NCI-H446 treated with DMSO at 0.1 percent for 48 hours (cell line): Measurements from ENCODE around the gene KCNK2.
"Not testable (repeated sequence)": the region's sequence is repeated elsewhere in the genome, so short reads cannot be mapped to it uniquely, and the experiment has no call there.

Experiments used
- DNase-seq: peaks from one replicate; lab custom pipeline; 2025; lab: John Stamatoyannopoulos, UW

KCNK2 gene

GRCh38 chr1:215156232-215156631, 73.7 kb downstream of the KCNK2 start:
- DNase-seq, result no peak

- DNase-seq, result no peak
These were observed 77.8 kb downstream of the KCNK2 start for GRCh38 chr1:215160351-215160750.

DNA sequence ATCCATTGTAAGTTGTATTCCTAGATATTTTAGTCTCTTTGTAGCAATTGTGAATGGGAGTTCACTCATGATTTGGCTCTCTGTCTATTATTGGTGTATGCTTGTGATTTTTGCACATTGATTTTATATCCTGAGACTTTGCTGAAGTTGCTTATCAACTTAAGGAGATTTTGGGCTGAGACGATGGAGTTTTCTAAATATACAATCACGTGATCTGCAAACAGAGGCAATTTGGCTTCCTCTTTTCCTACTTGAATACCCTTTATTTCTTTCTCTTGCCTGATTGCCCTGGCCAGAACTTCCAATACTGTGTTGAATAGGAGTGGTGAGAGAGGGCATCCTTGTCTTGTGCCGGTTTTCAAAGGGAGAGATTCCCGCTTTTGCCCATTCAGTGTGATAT, 80.6 kb downstream of the KCNK2 start:
- not testable (repeated sequence) for DNase-seq

- DNase-seq, result no peak
These were observed 84.3 kb downstream of the KCNK2 start for GRCh38 chr1:215166886-215167285.

DNA sequence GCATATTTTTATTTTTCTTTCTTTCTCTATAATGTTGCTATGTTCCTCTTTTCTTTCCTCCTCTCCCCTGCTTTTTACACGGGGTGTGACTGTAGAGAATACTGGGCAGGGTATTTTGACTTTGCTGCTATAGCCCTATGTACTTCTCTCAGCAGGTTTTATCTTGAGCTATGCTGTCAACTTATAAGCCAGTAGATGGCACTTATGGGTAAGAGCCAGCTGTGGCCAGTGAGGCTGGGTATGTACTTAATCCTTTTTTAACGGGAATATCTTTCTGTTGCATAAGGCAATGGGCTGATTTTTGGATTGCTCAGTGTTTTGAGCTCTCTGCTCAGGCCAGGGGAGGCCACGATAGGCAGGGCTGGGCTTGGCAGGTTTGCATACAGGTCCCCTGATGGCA, 99.0 kb downstream of the KCNK2 start:
- DNase-seq, result no peak

- no peak for DNase-seq
These were observed 102.6 kb downstream of the KCNK2 start for GRCh38 chr1:215185067-215185620.

DNA sequence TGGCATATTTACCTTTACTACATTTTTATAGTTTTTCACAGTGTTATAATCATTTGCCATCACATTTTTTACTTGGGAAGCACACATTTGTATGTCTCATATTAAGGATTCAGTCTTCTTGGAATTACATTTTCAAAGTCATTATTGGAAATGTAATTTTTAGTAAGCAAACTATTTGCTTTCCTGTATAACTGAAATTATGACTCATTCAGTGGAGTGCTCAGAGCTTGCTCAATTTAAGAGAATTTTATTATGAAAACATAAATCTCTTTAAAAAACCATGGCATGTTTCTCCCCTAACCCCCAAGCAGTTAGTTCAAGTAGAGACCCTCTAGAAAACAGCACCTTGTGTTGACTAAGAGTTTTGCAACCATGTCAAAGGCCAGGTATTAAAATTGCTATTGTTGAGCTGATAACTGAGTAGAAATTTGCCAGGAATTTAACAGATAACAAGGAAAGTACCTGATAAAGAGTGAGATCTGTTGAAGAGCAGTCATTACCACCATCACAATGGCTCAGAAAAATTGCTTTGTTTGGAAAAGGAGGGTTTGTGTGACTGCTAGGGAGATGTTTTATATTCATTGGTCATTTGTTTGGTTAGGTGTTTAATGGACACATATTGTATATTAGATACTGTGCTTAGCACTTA, 105.9 kb downstream of the KCNK2 start:
- DNase-seq, result no peak

GRCh38 chr1:215192306-215192705, 109.8 kb downstream of the KCNK2 start:
- DNase-seq, result no peak

GRCh38 chr1:215198021-215198420, 115.5 kb downstream of the KCNK2 start:
- DNase-seq, result no peak

- no peak for DNase-seq
These were observed 117.6 kb downstream of the KCNK2 start for GRCh38 chr1:215200121-215200520.

DNA sequence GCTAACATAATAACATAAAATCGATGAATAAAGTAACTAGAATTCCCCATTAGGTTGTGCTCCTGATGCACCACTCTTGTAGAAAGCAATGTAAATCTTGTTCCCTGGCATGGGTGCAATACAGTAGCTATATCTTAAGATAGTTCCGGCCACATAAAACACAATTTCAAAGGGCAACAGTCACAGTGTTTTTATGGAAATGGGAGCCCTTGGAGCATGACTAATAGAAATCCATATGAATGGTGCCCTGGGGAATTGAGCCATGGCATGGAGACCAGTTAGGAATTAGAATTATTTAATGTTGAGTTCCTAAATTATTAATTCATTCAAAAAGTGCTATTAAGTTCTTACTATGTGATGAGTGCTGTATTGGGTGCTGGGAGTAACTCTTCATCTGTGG, 118.7 kb downstream of the KCNK2 start:
- no peak for DNase-seq

DNA sequence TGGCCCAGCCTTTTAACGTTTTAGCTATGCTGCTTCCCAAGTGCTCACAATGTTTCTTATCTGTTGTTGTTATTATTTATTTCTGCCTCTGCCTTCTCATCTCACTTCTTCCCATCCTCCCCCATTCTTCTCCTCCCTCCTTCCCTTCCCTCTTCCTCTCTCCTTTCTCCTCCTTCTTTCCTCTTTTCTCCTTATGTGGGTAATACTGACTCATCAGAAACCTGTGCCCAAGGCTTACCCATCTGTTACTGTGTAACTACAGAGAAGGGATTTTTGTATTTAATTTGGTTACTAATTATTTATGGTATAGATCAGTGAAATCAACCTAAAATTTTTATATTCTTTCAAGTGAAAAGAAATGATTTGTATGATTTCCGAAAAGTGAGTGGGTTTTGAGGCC, 120.3 kb downstream of the KCNK2 start:
- no peak for DNase-seq

DNA sequence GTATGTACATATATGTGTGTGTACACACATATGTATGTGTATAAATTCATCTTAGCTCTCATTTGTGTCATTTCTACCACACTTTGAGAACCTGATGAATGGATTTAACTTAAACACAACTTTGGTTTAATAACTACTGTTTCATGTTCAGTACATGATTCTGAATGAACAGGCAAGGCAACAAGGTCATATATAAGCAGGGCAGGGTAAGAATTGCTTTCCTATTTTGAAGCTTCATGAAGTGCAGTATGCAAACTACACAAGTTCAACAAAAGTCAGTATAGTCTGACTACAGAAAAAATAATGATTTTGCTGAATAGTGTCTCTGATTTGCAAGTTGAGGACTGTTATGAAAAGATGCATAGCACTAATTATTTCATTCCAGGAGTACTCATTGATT, 127.6 kb downstream of the KCNK2 start:
- DNase-seq, result no peak

GRCh38 chr1:215215846-215216245, 133.3 kb downstream of the KCNK2 start:
- DNase-seq, result no peak

GRCh38 chr1:215219372-215219771, 136.8 kb downstream of the KCNK2 start:
- DNase-seq, result no peak

DNA sequence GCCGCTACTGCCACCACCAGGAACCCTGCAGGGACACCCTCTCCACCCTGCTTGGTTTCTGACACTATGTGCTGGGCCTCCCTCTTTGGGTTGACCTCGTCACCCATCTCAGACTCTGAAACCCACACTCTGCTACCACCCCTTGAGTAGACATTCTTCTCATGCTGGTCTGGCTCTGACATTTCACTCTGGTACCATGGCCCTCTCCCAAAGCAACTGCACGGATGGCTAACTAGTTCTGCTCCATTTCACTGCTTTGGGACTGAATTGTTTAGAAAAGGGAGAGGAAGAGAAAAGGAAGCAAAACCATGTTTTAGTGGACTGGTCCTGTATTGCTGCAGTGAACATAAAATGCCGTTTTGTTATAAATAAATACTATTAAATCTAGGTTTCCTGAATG, 137.8 kb downstream of the KCNK2 start:
- DNase-seq, result no peak

- no peak for DNase-seq
These were observed 144.2 kb downstream of the KCNK2 start for GRCh38 chr1:215226757-215227156.

DNA sequence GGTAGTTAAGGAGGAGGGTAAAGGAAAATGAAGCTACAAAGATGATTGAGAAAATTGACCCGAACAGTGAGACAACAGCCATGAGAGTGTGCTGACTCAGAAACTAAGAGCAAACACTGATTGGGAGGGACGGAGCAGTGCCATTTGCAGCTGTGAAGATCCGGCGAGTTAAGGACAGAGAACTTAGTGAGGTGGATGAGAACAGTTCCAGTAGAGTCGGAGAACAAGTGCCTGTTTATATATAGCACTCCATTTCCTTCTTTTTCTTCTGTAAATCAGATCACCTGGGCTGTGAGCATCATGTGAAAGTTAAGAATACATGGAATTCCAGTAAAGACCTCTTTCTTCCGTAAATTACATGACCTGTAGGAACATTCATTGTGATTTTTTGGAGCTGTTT, 145.7 kb downstream of the KCNK2 start:
- DNase-seq, result no peak

- no peak for DNase-seq
These were observed 158.9 kb downstream of the KCNK2 start for GRCh38 chr1:215241451-215241850.

- DNase-seq, result no peak
These were observed 161.0 kb downstream of the KCNK2 start for GRCh38 chr1:215243345-215244054.

- DNase-seq, result no peak
These were observed 168.4 kb downstream of the KCNK2 start for GRCh38 chr1:215250913-215251312.

GRCh38 chr1:215251428-215251827, 168.9 kb downstream of the KCNK2 start:
- DNase-seq, result no peak

GRCh38 chr1:215252164-215252563, 169.6 kb downstream of the KCNK2 start:
- no peak for DNase-seq
